GM23338 (cell line): ENCODE data around the gene CACNA2D4. TPM values are rescaled to one million over a fixed set of nuclear protein-coding genes. Genes with fewer than 3 reads are reported as not detected.

Experiments
- ATAC-seq: fragments of 200-7000 bp; cut with Tn5 transposase; 3 replicates; pipeline ENCODE4 v1.9.1; 2020
- DNase-seq: peaks from one replicate; pipeline ENCODE4 v3.0.0-alpha.2; 2015; ENCODE audit warnings: low spot score
- H2AFZ ChIP-seq: fragments of 200-600 bp; sonication (generic); 2 replicates; pipeline ENCODE4 v1.8.0; 2016; ENCODE audit warnings: antibody characterized with exemption, mild to moderate bottlenecking, moderate library complexity
- H3F3A ChIP-seq: fragments of 200-600 bp; sonication (generic); replicated peaks from 2 replicates; pipeline ENCODE4 v1.8.0; 2017; ENCODE audit warnings: antibody characterized with exemption, mixed run types, low read depth
- H3K27ac ChIP-seq: fragments of 200-600 bp; sonication (generic); 2 replicates; pipeline ENCODE4 v1.6.1; 2016; ENCODE audit warnings: low read depth
- H3K27me3 ChIP-seq: fragments of 200-600 bp; sonication (generic); 2 replicates; pipeline ENCODE4 v1.8.0; 2016; ENCODE audit warnings: mild to moderate bottlenecking, mixed run types, moderate library complexity; ENCODE audit not compliant: insufficient read depth
- H3K36me3 ChIP-seq: fragments of 200-600 bp; sonication (generic); 2 replicates; pipeline ENCODE4 v1.8.0; 2016; ENCODE audit warnings: mild to moderate bottlenecking; ENCODE audit not compliant: insufficient read depth
- H3K4me1 ChIP-seq: fragments of 200-600 bp; sonication (generic); 2 replicates; pipeline ENCODE4 v1.8.0; 2016; ENCODE audit warnings: mild to moderate bottlenecking, moderate library complexity; ENCODE audit not compliant: insufficient read depth
- H3K4me2 ChIP-seq: fragments of 200-600 bp; sonication (generic); 2 replicates; pipeline ENCODE4 v1.7.1; 2017; ENCODE audit warnings: mixed run types
- H3K4me3 ChIP-seq: fragments of 200-600 bp; sonication (generic); 2 replicates; pipeline ENCODE4 v1.6.1; 2016; ENCODE audit warnings: mixed run types
- H3K79me2 ChIP-seq: fragments of 200-600 bp; sonication (generic); replicated peaks from 2 replicates; pipeline ENCODE4 v1.8.0; 2017; ENCODE audit warnings: mild to moderate bottlenecking; ENCODE audit not compliant: insufficient read depth
- H3K9me2 ChIP-seq: fragments of 200-600 bp; sonication (generic); 2 replicates; pipeline ENCODE4 v1.8.0; 2017; ENCODE audit not compliant: insufficient read depth
- H4K20me1 ChIP-seq: fragments of 200-600 bp; sonication (generic); replicated peaks from 2 replicates; pipeline ENCODE4 v1.8.0; 2017; ENCODE audit warnings: mild to moderate bottlenecking; ENCODE audit not compliant: insufficient read depth
- H3K27ac Mint-ChIP-seq: 2 replicates; pipeline ENCODE4 v1.8.0; 2020; ENCODE audit warnings: inconsistent platforms, mild to moderate bottlenecking, moderate library complexity, mixed read lengths
- H3K27me3 Mint-ChIP-seq: 3 replicates; pipeline ENCODE4 v1.8.0; 2022; ENCODE audit warnings: low read depth, mild to moderate bottlenecking, moderate library complexity, mixed read lengths, inconsistent platforms; ENCODE audit not compliant: insufficient read depth, poor library complexity
- H3K36me3 Mint-ChIP-seq: 3 replicates; pipeline ENCODE4 v1.8.0; 2021; ENCODE audit warnings: low read depth, mild to moderate bottlenecking, inconsistent platforms, moderate library complexity, mixed read lengths
- H3K4me1 Mint-ChIP-seq: 3 replicates; pipeline ENCODE4 v1.8.0; 2020; ENCODE audit warnings: mild to moderate bottlenecking, inconsistent platforms, mixed read lengths
- H3K4me3 Mint-ChIP-seq: 3 replicates; pipeline ENCODE4 v1.8.0; 2021; ENCODE audit warnings: moderate library complexity, mild to moderate bottlenecking, inconsistent platforms, mixed read lengths
- H3K9me3 Mint-ChIP-seq: 3 replicates; pipeline ENCODE4 v1.8.0; 2020; ENCODE audit warnings: moderate library complexity, mild to moderate bottlenecking, inconsistent platforms, mixed read lengths
- CTCF ChIP-seq, 2 experiments: fragments of 200-600 bp in 1 of 2; sonication (generic) in 1 of 2; conservative IDR thresholded peaks; 2 replicates each; pipeline versions ENCODE4 v1.5.1 to v1.6.1; 2016 to 2017; ENCODE audit warnings: antibody characterized with exemption in 2 of 2, low read depth in 2 of 2, mild to moderate bottlenecking in 2 of 2, moderate library complexity in 1 of 2
- EZH2 ChIP-seq: fragments of 200-600 bp; sonication (generic); IDR thresholded peaks from one replicate; pipeline ENCODE4 v1.8.0; 2017; ENCODE audit warnings: antibody characterized with exemption, mild to moderate bottlenecking, low read depth; ENCODE audit not compliant: unreplicated experiment
- EZH2phosphoT487 ChIP-seq: fragments of 200-600 bp; sonication (generic); IDR thresholded peaks from one replicate; pipeline ENCODE4 v1.8.1; 2018; ENCODE audit warnings: antibody characterized with exemption; ENCODE audit not compliant: unreplicated experiment
- JUNB ChIP-seq: IDR thresholded peaks from one replicate; pipeline ENCODE4 v1.6.1; 2016; ENCODE audit warnings: antibody characterized with exemption; ENCODE audit not compliant: unreplicated experiment
- NANOG ChIP-seq: IDR thresholded peaks from 2 replicates; pipeline ENCODE4 v1.6.1; 2016; ENCODE audit warnings: antibody characterized with exemption, borderline replicate concordance
- REST ChIP-seq: IDR thresholded peaks from one replicate; pipeline ENCODE4 v1.6.1; 2018; ENCODE audit warnings: antibody characterized with exemption; ENCODE audit not compliant: unreplicated experiment
- STAT1 ChIP-seq: IDR thresholded peaks from one replicate; pipeline ENCODE4 v1.6.1; 2016; ENCODE audit warnings: antibody characterized with exemption; ENCODE audit not compliant: unreplicated experiment
- ZNF114 ChIP-seq: fragments of 250-450 bp; sonication (Bioruptor Pico); IDR thresholded peaks from 2 replicates; pipeline ENCODE4 v1.5.0; 2020; ENCODE audit warnings: mild to moderate bottlenecking, moderate library complexity
- ZNF331 ChIP-seq: fragments of 250-450 bp; sonication (Bioruptor Pico); IDR thresholded peaks from 2 replicates; pipeline ENCODE4 v1.5.0; 2020; ENCODE audit warnings: low read depth, mild to moderate bottlenecking, moderate library complexity
- ZNF462 ChIP-seq: fragments of 250-450 bp; sonication (Bioruptor Pico); IDR thresholded peaks from 2 replicates; pipeline ENCODE4 v1.5.0; 2020; ENCODE audit warnings: mild to moderate bottlenecking, moderate library complexity
- polyA plus RNA-seq: library from polyadenylated mRNA; unstranded; fragments of >200 nt; fragmentation: Nextera tagmentation; extraction: Ambion mirVana; gene quantifications from 2 replicates; pipeline ENCODE4 v1.2.1, GENCODE V29; 2016
- total RNA-seq: library from RNA; depleted of rRNA; stranded (reverse); fragments of >200 nt; shearing (Covaris generic); gene quantifications from 2 replicates; pipeline ENCODE4 v1.2.3, GENCODE V29; 2014
- TF ChIP-seq, protein P1 (sequence below): IDR thresholded peaks from 2 replicates; pipeline ENCODE4 v1.6.1; 2016; ENCODE audit warnings: antibody characterized with exemption

The CACNA2D4 gene
- total and polyA plus RNA-seq, 2 experiments from 2014 or later, result 0.07 to 0.24 TPM

- DNase-seq (no peak), ATAC-seq (no peak)
- Histone ChIP-seq H3K4me3 (no peak overlapping the region), H3K36me3 (no peaks in the 10 kb centered on the region), H3K27ac (no peak overlapping the region), H3K4me2 (no peak overlapping the region), H3F3A (no peaks in the 10 kb centered on the region), H2AFZ (no peak overlapping the region), H3K9me2 (no peaks in the 10 kb centered on the region), H3K4me1 (peaks cover 13% of the 10 kb centered on the region), H3K79me2 (no peaks in the 10 kb centered on the region), H4K20me1 (no peaks in the 10 kb centered on the region), H3K27me3 (no peaks in the 10 kb centered on the region)
- Mint-ChIP-seq H3K36me3 (no peaks in the 10 kb centered on the region), H3K4me1 (peaks cover 21% of the 10 kb centered on the region), H3K27me3 (peaks cover 26% of the 10 kb centered on the region), H3K4me3 (no peak overlapping the region), H3K9me3 (no peaks in the 10 kb centered on the region), H3K27ac (no peak overlapping the region)
- TF ChIP-seq STAT1 (no peak), CTCF (conservative IDR thresholded peaks at IDR 0.05; ENCODE audit: low read depth in 2 of 2) (no peak), ZNF462 (CRISPR knock-in tag) (no peak), NANOG (no peak), ZNF331 (CRISPR knock-in tag) (no peak), REST (no peak), ZNF114 (CRISPR knock-in tag) (no peak), EZH2 (no peak), JUNB (no peak), EZH2phosphoT487 (no peak)
- TF ChIP-seq, protein P1, sequence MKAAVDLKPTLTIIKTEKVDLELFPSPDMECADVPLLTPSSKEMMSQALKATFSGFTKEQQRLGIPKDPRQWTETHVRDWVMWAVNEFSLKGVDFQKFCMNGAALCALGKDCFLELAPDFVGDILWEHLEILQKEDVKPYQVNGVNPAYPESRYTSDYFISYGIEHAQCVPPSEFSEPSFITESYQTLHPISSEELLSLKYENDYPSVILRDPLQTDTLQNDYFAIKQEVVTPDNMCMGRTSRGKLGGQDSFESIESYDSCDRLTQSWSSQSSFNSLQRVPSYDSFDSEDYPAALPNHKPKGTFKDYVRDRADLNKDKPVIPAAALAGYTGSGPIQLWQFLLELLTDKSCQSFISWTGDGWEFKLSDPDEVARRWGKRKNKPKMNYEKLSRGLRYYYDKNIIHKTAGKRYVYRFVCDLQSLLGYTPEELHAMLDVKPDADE, result no peak
Measured at GRCh38 chr12:1829306-1829900, 89.0 kb downstream of the CACNA2D4 start.
